ENCODE data around the gene FBXO22. TPM values are rescaled to one million over a fixed set of nuclear protein-coding genes. Genes with fewer than 3 reads are reported as not detected.
"Not testable (repeated sequence)": the region's sequence is repeated elsewhere in the genome, so short reads cannot be mapped to it uniquely, and the experiment has no call there.

FBXO22 gene
- polyA plus RNA-seq, 4 donors: 36.0 to 50.4 (median 47.8) TPM

- DNase-seq (ENCODE audit: low read depth in 4 of 4, low spot score in 3 of 4): no peak
Observed at GRCh38 chr15:75966073-75966472, 62.4 kb downstream of the FBXO22 start.

- DNase-seq (ENCODE audit: low read depth in 4 of 4, low spot score in 3 of 4): not testable (repeated sequence)
Observed at GRCh38 chr15:75976766-75977165, 73.1 kb downstream of the FBXO22 start.

- DNase-seq (ENCODE audit: low read depth in 4 of 4, low spot score in 3 of 4): no peak
Observed at GRCh38 chr15:75981149-75981815, 77.6 kb downstream of the FBXO22 start.

GRCh38 chr15:75982468-75982867 is 78.8 kb downstream of the FBXO22 start:
- DNase-seq (ENCODE audit: low read depth in 4 of 4, low spot score in 3 of 4): no peak

- not testable (repeated sequence) for DNase-seq (ENCODE audit: low read depth in 4 of 4, low spot score in 3 of 4)
Observed at GRCh38 chr15:75984706-75985105, 81.0 kb downstream of the FBXO22 start.

- DNase-seq (ENCODE audit: low read depth in 4 of 4, low spot score in 3 of 4): no peak
Observed at GRCh38 chr15:75985971-75986370, 82.3 kb downstream of the FBXO22 start.

- no peak for DNase-seq (ENCODE audit: low read depth in 4 of 4, low spot score in 3 of 4)
Observed at GRCh38 chr15:75989045-75989444, 85.4 kb downstream of the FBXO22 start.

- DNase-seq (ENCODE audit: low read depth in 4 of 4, low spot score in 3 of 4): no peak
Observed at GRCh38 chr15:75989875-75990274, 86.2 kb downstream of the FBXO22 start.

Other genes starting within 250 kb of the FBXO22 start
- gene CSPG4, start 191.0 kb upstream of the FBXO22 start, polyA plus RNA-seq (ENCODE audit: insufficient read length in 4 of 4): 1 to 10 TPM; 7.6 to 8.6 (median 8.5) TPM
- gene UBE2Q2, start 60.4 kb upstream of the FBXO22 start, polyA plus RNA-seq (ENCODE audit: insufficient read length in 4 of 4): 10 to 100 TPM; 43.3 to 68.1 (median 52.0) TPM
- 1 to 10 TPM; 3.4 to 6.6 (median 5.0) TPM for gene NRG4, start 108.5 kb downstream of the FBXO22 start, polyA plus RNA-seq (ENCODE audit: insufficient read length in 4 of 4)
- gene TMEM266, start 156.1 kb downstream of the FBXO22 start, polyA plus RNA-seq (ENCODE audit: insufficient read length in 4 of 4): 10 to 100 TPM in 3 of 4 donors, under 1 TPM in 1; 0.78 to 14.0 (median 11.0) TPM

Measured in left renal pelvis (tissue), 4 donors.